ENCODE data around the gene ABCF2. TPM values are rescaled to one million over a fixed set of nuclear protein-coding genes. Genes with fewer than 3 reads are reported as not detected.
A peak's percentile ranks its signal among the peaks of the same experiment; 100 is the strongest.

ABCF2 gene
- total RNA-seq, 6 donors from 2014 or later, result 19.8 to 48.2 (median 28.6) TPM

DNA sequence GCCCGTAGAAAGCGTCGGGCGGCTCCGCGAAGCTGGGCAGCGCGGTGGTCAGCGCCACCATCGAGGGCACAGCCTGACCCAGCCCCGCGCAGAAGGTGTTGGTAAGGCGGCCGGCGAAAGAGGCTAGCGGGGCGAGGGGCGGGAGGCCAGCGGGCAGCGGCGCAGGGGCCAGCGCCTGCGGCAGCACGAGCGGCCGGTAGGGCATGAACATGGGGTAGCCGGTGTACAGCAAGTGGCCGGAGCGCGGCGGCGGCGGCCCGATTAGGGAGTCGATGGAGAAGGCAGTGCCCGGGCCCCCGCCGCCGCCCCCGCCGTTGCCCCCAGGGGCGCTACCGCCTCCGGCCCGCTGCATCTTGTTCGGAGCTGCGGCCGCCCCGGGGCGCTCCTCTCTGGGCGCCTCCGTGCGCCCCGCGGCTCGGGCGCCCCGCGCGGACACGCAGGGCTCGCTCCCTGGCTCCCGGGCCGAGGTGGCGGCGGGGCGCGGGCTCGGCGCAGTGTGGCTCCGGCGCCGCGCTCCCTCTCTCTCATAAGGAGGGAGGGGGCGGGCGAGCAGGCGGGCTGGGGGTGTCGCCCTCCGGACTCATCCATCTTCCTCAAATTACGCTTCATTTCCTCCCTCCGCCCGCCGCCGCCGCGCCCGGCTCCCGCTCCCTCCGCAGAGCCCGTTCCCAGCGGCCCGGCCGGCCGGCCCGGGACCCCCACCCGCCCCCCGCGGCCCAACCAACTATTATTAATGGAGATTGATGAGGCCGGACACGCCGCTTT lies 59.6 kb downstream of the ABCF2 start, which contains the start of gene GBX1:
GBX1 (minus strand) TSS at position 498 of the 765 bp plus-strand sequence; CDS start at position 352, 146 bp downstream.
- 2% methylated on average over 58 of the region's 101 CpGs; no CpG with 5 or more reads in 1 of the 2 donors for WGBS, 2 donors
- Histone ChIP-seq H3K4me3 (peak within 1 kb of the TSS; percentile 16 to 54 (median 42)), H3K27me3 (peaks cover 0 to 43% (median 29%) of the 10 kb centered on the region in 4 donors), H3K36me3 (no peaks in the 10 kb centered on the region), H3K27ac (no peak within 1 kb of the TSS), H3K9me3 (no peaks in the 10 kb centered on the region), H3K4me1 (peaks cover 16 to 21% (median 19%) of the 10 kb centered on the region in 4 donors)
- peak in 1 of 2 donors; percentile 71 for ATAC-seq (ENCODE audit: low FRiP score in 2 of 2)
- DNase-seq, result peak in 1 of 2 donors; percentile 90
- TF ChIP-seq POLR2AphosphoS5 (IDR thresholded peaks at IDR 0.05), result no peak
- no peak for TF ChIP-seq EP300 (IDR thresholded peaks at IDR 0.05)
- TF ChIP-seq, protein P1, sequence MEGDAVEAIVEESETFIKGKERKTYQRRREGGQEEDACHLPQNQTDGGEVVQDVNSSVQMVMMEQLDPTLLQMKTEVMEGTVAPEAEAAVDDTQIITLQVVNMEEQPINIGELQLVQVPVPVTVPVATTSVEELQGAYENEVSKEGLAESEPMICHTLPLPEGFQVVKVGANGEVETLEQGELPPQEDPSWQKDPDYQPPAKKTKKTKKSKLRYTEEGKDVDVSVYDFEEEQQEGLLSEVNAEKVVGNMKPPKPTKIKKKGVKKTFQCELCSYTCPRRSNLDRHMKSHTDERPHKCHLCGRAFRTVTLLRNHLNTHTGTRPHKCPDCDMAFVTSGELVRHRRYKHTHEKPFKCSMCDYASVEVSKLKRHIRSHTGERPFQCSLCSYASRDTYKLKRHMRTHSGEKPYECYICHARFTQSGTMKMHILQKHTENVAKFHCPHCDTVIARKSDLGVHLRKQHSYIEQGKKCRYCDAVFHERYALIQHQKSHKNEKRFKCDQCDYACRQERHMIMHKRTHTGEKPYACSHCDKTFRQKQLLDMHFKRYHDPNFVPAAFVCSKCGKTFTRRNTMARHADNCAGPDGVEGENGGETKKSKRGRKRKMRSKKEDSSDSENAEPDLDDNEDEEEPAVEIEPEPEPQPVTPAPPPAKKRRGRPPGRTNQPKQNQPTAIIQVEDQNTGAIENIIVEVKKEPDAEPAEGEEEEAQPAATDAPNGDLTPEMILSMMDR (IDR thresholded peaks at IDR 0.05), result peak in 2 of 6 experiments; percentile 53 to 55
- no peak for TF ChIP-seq POLR2A (IDR thresholded peaks at IDR 0.05)

DNA sequence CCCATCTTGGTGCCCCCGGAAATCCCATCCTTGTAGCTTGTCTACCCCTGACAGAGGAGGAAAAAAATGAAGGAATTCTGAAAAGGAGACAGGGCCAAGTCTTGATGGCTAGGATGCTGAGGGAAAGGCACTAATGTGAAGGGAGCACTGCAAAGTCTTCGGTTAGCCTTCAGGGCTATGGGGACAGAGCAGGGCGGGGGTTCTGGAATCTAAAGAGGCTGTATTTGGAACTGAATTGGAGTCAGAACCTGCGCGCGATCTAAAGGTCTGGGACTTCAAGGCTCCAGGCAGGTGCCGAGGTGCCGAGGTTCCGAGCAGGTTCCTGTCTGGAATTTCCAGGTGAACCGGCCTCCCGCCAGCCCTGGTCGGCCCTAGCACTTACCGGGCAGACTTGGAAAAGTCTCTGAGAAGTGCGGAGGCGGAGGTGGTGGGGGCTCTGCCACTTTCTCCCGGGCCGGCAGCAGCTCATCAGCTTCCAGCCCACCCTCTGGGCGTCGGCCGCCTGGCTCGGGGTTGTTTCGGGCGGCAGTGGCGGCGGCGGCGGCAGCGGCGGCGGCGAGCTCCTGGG lies 60.3 kb downstream of the ABCF2 start:
- Histone ChIP-seq H3K9me3 (no peaks in the 10 kb centered on the region), H3K4me3 (peak overlapping the region in 3 of 4 donors; percentile 34 to 54 (median 49)), H3K27ac (no peak overlapping the region), H3K36me3 (no peaks in the 10 kb centered on the region), H3K27me3 (peaks cover 0 to 43% (median 29%) of the 10 kb centered on the region in 4 donors), H3K4me1 (peaks cover 16 to 21% (median 19%) of the 10 kb centered on the region in 4 donors)
- ATAC-seq (ENCODE audit: low FRiP score in 2 of 2) (peak in 1 of 2 donors; percentile 3), DNase-seq (no peak)
- WGBS, 2 donors, result 11 to 34% methylated on average over 8 to 29 of the region's 31 CpGs
- TF ChIP-seq EP300 (IDR thresholded peaks at IDR 0.05) (no peak), POLR2A (IDR thresholded peaks at IDR 0.05) (no peak), POLR2AphosphoS5 (IDR thresholded peaks at IDR 0.05) (no peak)
- TF ChIP-seq, protein P1 (IDR thresholded peaks at IDR 0.05), result no peak

Other genes starting within 250 kb of the ABCF2 start
- gene KCNH2, start 248.9 kb downstream of the ABCF2 start, total RNA-seq, result 1 to 10 TPM in 5 of 6 donors, under 1 TPM in 1; 0.59 to 5.7 (median 3.1) TPM
- 10 to 100 TPM in 4 of 6 donors, 1 to 10 TPM in 2; 3.1 to 95.3 (median 16.2) TPM for gene NOS3, start 236.2 kb downstream of the ABCF2 start, total RNA-seq
- gene ATG9B, start 202.7 kb downstream of the ABCF2 start, total RNA-seq, result 1 to 10 TPM in 3 of 6 donors, under 1 TPM in 3; 0.46 to 5.2 (median 1.0) TPM
- 10 to 100 TPM; 38.3 to 58.7 (median 42.5) TPM for gene ABCB8, start 198.8 kb downstream of the ABCF2 start, total RNA-seq
- gene ASIC3, start 178.7 kb downstream of the ABCF2 start, total RNA-seq, result 10 to 100 TPM in 2 of 6 donors, 1 to 10 TPM in 4; 2.1 to 37.7 (median 4.0) TPM
- 10 to 100 TPM in 3 of 6 donors, 1 to 10 TPM in 3; 2.1 to 14.4 (median 10.1) TPM for gene CDK5, start 169.3 kb downstream of the ABCF2 start, total RNA-seq
- 100 to 1,000 TPM in 5 of 6 donors, 10 to 100 TPM in 1; 88.4 to 312 (median 188) TPM for gene SLC4A2, start 167.6 kb downstream of the ABCF2 start, total RNA-seq
- gene FASTK, start 146.4 kb downstream of the ABCF2 start, total RNA-seq, result 100 to 1,000 TPM in 1 of 6 donors, 10 to 100 TPM in 5; 54.3 to 136 (median 78.0) TPM
- gene TMUB1, start 143.7 kb downstream of the ABCF2 start, total RNA-seq, result 10 to 100 TPM; 35.3 to 72.9 (median 51.6) TPM
- gene AGAP3, start 140.7 kb downstream of the ABCF2 start, total RNA-seq, result 100 to 1,000 TPM; 122 to 350 (median 182) TPM
- gene GBX1, start 59.5 kb downstream of the ABCF2 start, total RNA-seq, result not detected
- not detected for gene ASB10, start 40.0 kb downstream of the ABCF2 start, total RNA-seq
- not detected for gene H2BK1, start 16.7 kb downstream of the ABCF2 start, total RNA-seq
- gene CHPF2, start 5.3 kb upstream of the ABCF2 start, total RNA-seq, result 10 to 100 TPM; 34.4 to 69.1 (median 47.4) TPM
- gene SMARCD3, start 21.5 kb upstream of the ABCF2 start, total RNA-seq, result 10 to 100 TPM; 32.8 to 63.9 (median 40.8) TPM
- 10 to 100 TPM; 37.0 to 80.0 (median 50.0) TPM for gene NUB1, start 114.6 kb upstream of the ABCF2 start, total RNA-seq
- 10 to 100 TPM in 1 of 6 donors, 1 to 10 TPM in 5; 1.1 to 17.4 (median 3.9) TPM for gene WDR86, start 182.8 kb upstream of the ABCF2 start, total RNA-seq
- under 1 TPM in 2 of 6 donors, not detected in 4; 0.43 to 0.61 TPM for gene CRYGN, start 212.9 kb upstream of the ABCF2 start, total RNA-seq

Measured in upper lobe of left lung (tissue), 6 donors.